ENCODE data around the gene EXOSC5. TPM values are rescaled to one million over a fixed set of nuclear protein-coding genes. Genes with fewer than 3 reads are reported as not detected.
A peak's percentile ranks its signal among the peaks of the same experiment; 100 is the strongest.
"Not testable (repeated sequence)": the region's sequence is repeated elsewhere in the genome, so short reads cannot be mapped to it uniquely, and the experiment has no call there.

Gene EXOSC5
- total RNA-seq, 1 experiment from 2014 or later: 108 TPM

DNA sequence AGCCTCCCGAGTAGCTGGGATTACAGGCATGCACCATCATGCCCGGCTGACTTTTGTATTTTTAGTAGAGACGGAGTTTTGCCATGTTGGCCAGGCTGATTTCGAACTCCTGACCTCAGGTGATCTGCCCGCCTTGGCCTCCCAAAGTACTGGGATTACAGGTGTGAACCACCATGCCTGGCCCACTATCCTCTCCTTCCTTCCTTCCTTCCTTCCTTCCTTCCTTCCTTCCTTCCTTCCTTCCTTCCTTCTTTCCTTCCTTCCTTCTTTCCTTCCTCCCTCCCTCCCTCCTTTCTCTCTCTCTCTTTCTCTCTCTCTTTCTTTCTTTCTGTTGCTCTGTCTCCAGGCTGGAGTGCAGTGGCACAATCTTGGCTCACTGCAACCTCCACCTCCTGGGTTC, 26.0 kb downstream of the EXOSC5 start:
- DNase-seq (ENCODE audit: low spot score): not testable (repeated sequence)

DNA sequence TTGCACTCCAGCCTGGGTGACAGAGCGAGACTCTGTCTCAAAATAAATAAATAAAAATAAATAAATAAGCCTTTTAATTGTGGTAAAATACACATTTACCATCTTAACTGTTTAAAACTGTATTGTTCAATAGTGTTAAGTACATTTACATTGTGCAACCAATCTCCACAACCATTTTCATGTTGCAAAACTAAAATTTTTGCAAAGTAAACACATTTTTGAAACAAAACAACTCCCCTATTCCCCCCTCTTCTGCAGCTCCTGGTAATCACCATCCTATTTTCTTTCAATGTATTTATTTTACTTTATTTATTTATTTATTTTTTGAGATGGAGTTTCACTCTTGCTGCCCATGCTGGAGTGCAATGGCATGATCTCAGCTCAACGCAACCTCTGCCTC, 27.4 kb downstream of the EXOSC5 start:
- DNase-seq (ENCODE audit: low spot score): no peak

DNA sequence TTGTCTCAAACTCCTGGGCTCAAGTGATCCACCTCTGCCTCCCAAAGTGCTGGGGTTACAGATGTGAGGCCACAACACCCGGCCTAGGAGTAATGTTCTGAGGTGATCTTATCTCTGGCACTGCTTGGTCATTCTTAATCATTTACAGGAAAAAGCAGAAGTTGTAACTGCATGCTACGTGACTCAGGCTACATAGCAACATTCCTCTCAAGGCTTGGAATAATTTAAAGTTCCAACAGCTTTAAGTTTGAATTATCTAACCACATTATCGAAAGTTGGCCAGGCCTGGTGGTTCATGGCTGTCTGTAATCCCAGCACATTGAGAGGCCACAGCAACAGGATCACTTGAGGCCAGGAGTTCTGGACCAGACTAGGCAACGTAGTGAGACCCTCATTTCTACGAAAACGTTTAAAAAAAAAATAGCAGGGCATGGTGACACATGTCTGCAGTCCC, 29.3 kb downstream of the EXOSC5 start:
- DNase-seq (ENCODE audit: low spot score): no peak

DNA sequence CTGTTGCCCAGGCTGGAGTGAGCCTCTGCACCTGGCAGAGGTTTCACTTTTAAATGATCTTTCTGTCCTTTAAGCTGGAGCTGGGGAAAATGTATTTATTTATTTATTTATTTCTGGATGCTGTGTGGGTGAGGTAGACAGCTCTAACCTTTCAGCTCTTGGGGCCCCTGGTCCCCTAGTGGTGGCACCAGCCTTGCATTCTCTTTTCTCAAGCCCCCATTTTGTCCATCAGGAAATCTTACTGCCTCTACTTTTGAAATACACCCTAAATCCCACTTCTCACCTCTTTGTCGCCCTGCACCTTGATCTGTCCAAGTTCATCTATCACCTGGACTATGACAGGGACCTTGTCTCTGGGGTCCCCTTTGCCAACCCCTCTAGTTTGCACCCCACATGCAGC, 31.1 kb downstream of the EXOSC5 start:
- DNase-seq (ENCODE audit: low spot score): no peak

DNA sequence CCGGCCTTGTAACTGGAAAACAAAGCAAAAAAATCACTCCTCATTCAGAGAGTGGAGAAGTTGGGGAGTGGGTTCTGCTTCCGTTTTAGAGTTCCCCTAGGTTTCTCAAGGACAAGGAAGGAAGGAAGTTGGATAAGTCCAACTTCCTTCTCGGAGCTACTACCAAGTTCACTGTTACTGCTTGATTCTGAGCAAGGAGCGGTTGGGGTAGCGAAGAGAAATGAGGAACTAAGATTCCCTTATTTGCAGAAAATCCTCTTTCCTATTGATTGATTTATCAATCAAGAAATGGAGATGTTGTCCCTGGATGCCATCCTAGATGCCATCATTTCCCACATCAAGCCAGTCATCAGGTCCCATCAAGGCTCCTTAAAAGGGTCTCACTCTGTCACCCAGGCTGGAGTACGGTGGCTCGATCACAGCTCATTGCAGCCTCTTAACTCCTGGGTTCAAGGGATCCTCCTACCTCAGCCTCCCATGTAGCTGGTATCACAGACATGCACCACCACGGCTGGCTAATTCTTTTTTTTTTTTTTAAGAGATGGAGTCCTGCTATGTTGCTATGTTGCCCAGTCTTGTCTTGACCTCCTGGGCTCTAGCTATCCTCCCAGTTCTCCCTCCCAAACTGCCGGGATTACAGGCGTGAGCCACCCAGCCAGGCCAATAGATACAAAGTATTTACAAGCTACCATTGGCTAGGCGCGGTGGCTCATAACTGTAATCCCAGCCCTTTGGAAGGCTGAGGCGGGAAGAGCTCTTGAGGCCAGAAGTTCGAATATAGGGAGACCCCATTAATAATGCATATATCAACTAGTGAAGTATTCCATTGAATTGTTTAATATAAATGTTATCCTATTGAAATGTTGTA, 32.4 kb downstream of the EXOSC5 start:
- no peak for DNase-seq (ENCODE audit: low spot score)

DNA sequence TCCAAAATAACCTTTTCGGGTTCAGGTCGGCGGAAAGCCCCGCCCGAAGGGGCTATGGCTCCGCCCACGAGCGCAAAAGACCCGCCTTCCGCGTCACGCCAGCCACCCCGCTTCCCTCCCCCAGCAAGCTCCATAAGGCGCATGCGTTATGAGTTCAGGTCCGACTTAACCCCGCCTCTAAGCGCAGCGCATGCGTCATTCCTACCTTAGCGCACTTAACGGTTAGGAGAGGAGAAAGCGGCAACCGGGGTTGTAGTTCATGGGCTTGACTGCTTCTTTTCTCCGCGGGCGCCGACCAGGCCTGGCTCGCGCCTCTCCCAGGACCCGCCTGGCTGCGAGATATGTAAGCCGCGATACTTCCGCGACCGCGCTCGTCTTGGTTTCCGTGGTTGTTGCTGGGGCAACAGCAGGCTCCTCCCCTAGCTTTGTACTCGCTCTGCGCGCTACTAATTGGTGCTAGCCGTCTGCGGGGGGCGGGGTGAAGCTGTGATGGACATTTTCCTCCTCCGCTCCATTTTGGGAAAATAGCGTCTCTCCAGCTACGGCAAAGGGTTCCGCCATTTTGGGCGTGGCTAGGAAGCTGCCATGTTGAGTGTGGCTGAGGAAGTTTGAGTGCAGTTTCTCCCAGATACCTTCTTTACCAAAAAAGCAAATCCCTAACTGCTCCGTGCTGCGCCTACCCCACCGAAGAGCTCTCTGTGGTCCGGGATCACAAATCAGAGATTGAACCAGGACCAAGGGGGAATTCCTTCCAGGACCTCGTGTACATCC, 33.2 kb downstream of the EXOSC5 start, which contains the start of gene B9D2:
Gene B9D2, minus strand, starts transcription at position 397 of the 771 bp plus-strand sequence. CDS start 630 bp downstream, outside the sequence.
- peak; percentile 100 for DNase-seq (ENCODE audit: low spot score)

DNA sequence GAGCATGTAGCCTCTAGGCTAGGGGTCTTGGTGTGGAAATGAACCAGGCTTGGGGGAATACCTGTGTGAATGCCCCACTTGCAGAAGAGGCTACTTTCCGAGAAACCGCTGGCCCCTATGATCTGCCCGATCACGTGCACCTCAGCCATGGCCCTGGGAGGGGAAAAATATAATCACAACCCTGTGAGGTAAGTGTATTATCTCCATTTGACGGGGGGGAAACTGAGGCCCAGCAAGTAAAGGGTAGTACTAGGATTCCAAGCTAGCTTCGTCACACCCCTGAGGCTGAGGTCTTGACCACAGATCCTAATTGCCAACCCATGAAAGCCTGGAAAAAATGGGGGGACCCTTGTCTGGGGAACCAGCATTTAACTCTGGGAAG, 33.8 kb downstream of the EXOSC5 start:
- DNase-seq (ENCODE audit: low spot score): no peak

DNA sequence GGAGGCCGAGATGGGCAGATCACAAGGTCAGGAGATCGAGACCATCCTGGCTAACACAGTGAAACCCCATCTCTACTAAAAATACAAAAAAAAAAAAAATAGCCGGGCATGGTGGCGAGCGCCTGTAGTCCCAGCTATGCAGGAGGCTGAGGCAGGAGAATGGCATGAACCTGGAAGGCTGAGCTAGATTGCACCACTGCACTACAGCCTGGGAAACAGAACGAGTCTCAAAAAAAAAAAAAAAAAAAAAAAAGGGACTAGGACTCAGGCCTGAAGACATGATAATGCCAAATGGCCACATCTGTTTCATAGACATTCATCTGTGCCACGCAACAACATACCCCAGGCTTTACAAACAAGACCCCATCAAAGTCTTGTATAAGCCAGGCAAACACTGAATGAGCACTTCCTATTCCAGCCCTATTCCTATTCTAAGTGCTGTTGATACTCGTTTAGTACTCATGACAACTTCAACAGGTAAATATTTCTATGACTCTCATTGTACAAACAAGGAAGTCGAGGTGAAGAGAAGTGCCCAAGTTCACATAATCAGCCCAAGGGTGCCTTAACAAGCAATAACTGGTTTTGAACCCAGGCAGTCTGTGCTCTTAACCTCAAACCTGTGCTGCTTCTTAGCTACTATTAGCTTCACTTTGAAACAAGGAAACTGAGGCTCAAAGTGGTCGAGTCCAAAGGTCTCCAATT, 34.9 kb downstream of the EXOSC5 start:
- DNase-seq (ENCODE audit: low spot score): peak; percentile 68

DNA sequence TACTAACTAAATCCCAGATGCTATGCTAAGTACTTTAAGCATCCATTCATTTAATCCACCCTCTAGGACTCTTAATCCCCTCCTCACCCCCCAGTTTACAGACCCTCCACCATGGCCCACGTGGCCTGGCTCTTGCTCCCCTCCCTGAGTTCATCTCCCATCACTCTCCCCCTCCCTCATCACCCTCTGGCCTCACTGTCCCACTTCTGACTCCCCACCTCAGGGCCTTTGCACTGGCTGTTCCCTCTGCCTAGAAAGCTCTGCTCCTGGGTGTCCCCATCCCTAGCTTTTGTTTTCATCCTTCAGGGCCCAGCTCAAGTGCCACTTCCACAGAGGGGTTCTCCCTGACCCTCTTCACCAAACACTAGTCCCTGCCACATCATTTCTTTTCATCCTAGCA, 37.4 kb downstream of the EXOSC5 start:
- no peak for DNase-seq (ENCODE audit: low spot score)

DNA sequence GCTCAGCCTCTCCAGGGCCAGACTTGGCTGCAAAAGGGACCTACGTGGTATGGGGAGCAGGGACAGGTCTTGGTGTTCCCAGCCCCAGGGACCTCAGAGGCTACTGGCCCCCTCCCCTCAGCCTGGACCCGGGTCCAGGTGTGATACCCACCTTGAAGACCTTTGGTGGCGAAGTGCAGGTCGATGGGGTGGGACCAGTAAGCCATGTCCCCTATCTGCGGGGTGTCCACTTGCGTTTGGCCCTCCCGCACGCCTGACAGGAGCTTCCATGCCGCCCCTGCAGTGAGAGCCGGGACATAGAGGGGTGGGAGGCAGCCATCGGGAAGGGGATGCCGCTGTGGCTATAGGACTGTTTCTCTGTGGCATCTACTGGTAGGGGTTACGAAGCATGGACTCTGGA, 39.4 kb downstream of the EXOSC5 start:
- DNase-seq (ENCODE audit: low spot score): no peak

DNA sequence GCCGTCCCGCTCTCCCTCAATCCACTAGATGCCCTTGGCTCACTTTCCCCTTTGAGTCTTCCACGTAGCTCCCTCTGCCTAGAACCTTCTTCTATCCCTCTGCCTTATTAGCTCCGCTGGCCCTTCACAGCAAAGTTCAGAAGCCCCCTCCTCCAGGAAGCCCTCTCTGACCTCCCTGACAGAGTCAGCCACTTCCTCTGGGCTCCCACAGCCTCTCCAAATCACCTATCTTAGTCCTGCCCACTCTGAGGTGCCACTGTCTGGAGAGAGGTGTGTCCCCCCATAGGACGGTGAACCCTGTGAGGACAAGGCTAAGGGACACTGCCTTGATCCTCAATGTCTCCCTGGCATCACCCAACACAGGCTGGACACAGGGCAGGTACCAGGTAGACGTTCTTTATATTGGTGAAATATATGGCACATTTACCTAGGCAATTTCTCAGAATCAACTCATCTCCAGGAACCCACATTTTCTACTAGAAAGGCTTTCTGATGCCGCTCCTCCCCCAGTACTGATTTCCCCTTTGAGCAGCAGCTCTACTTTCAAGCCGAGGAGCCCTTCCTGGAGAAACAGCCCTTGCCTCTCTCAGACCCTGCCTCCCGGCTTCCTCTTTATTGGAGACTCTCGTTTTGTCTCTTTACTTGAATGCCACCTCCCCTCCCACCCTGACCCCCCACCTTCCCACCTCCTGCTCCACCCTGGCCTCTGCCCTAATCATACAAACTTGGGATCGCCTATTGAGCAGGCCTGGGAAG, 40.0 kb downstream of the EXOSC5 start:
- no peak for DNase-seq (ENCODE audit: low spot score)

DNA sequence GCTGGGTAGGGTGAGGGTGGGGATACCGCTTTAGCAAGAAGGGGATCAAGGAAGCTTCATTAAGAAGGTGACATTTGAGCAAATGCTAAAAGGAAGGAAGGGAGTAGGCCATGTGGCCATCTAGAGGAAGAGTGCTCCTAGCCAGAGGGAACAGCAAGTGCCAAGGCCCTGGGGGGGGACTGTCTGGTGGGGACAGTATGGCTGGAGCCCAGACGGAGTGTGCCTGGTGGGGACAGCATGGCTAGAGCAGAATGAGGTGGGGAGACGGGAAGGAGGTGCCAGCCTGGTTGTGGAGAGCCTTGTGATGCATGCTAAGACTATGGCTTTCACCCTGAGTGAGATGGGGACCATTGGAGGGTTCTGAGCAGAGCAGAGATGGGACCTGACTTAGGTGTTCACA, 41.4 kb downstream of the EXOSC5 start:
- no peak for DNase-seq (ENCODE audit: low spot score)

DNA sequence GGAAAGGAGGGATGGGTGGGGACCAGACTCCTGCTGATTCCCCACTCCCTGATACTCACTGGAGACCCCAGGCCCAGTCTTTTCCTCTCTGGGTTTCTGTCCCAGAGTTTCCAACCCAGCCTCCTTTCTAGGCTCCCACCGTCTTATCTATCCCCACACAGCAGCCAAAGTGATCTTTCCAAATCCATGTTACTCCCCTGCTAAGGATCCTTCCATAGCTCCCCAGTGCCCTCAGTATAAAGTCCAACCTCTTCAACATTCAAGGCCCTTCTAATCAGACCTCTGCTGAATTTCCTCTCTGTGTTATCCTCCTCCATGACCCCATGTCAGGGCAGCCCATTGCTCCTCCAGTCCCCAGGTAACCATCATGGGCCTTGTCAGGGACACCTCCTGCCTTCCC, 42.1 kb downstream of the EXOSC5 start:
- DNase-seq (ENCODE audit: low spot score): no peak

DNA sequence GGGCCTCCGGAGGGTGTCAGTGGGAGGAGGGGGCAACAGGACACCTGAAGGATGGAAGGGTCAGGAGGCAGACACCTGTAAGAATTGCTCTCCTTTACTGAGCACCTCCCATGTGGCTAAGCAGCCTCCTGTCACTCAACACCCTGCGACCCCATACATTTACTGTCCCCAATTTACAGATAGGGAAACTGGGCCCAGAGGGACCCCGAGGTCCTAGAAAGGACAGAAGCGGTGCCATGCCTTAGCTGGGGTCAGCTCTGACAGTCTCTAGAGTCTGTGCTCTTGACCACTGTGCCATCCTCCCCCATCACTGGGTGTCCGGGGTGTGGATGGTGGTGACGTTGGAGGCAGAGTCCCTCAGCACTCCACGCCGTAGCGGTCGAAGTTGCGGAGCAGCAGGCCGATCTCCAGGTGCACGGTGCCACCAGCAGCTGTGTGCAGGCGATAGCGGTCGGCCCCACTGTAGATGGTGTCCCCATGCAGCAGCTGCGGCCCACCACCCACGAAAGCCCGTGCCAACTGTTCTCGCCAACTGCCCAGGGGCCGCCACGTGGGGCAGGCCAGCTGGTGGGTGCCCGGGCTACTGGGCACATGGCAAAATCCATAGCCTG, 42.7 kb downstream of the EXOSC5 start:
- no peak for DNase-seq (ENCODE audit: low spot score)

DNA sequence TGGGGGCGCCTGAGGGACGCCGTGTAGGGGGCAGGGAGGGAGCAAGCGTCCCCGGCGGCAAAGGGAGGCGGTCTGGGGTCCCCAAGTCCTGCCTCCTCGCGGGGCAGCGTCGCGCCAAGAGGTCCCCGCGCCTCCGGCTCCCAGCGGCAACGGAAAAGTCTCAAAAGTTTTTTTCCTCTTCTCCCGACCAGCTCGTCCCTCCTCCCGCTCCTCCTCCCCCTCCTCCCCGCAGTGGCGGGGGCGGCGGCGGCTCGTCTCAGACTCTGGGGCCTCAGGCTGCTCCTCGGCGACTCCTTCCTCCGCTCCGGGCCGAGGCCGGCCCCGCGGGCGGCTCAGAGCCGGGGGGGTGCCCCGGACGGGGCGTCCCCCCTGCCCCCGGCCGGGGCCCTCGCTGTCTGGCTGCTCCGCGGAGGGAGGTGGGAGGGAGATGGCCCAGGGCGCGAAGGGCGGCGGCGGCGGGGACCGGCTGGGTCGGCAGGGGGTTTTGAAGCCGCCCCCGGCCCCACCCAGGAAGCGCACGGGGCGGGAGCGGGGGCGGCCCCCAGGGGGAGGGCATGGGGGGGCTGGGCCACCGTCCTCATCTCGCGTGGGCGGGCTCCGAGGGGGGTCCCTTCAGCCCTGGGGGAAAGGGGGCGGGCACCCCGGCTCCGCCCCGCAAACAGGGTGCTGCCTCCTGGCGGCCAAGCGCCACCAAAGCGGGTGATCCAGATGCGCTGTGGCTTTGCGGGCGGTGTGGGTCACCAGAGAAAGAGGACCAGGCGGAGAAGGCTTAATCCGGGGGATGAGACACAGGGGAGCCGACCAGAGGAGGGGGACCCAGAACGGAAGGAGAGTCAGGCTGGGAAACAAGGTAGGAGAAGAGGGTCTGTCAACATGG, 43.5 kb downstream of the EXOSC5 start, which contains the start of gene TGFB1:
Gene TGFB1, minus strand, starts transcription at position 457 of the 877 bp plus-strand sequence. CDS start 878 bp downstream, outside the sequence.
- DNase-seq (ENCODE audit: low spot score): peak; percentile 76

DNA sequence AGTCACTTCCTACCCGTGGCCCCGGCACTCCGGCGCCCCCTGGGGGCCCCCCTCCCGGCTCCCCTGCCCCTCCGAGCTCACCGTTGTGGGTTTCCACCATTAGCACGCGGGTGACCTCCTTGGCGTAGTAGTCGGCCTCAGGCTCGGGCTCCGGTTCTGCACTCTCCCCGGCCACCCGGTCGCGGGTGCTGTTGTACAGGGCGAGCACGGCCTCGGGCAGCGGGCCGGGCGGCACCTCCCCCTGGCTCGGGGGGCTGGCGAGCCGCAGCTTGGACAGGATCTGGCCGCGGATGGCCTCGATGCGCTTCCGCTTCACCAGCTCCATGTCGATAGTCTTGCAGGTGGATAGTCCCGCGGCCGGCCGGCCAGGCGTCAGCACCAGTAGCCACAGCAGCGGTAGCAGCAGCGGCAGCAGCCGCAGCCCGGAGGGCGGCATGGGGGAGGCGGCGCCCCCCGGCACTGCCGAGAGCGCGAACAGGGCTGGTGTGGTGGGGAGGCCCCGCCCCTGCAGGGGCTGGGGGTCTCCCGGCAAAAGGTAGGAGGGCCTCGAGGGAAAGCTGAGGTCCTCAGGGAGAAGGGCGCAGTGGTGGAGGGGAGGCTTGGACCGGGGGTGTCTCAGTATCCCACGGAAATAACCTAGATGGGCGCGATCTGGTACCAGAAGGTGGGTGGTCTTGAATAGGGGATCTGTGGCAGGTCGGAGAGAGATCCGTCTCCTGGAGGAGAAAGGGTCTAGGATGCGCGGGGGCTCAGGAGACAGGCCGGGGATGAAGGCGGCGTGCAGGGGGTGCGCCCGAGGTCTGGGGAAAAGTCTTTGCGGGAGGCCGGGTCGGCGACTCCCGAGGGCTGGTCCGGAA, 44.3 kb downstream of the EXOSC5 start:
- peak; percentile 47 for DNase-seq (ENCODE audit: low spot score)

DNA sequence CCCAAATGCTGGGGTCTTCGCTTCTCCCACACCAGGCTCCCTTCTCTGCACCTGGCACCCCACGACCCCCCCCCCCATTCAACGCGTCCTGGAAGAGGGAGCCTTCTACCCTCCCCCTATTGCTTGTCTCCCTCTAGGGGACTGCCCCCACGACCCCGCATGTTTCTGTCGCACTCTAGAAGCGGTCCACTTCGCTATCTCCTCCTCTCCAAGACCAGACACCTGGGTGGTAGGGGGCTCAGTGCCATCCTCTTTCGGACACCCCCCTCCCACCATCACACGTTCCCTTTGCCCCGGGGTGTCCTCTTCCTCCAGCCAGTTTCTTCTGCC, 44.9 kb downstream of the EXOSC5 start:
- DNase-seq (ENCODE audit: low spot score): no peak

DNA sequence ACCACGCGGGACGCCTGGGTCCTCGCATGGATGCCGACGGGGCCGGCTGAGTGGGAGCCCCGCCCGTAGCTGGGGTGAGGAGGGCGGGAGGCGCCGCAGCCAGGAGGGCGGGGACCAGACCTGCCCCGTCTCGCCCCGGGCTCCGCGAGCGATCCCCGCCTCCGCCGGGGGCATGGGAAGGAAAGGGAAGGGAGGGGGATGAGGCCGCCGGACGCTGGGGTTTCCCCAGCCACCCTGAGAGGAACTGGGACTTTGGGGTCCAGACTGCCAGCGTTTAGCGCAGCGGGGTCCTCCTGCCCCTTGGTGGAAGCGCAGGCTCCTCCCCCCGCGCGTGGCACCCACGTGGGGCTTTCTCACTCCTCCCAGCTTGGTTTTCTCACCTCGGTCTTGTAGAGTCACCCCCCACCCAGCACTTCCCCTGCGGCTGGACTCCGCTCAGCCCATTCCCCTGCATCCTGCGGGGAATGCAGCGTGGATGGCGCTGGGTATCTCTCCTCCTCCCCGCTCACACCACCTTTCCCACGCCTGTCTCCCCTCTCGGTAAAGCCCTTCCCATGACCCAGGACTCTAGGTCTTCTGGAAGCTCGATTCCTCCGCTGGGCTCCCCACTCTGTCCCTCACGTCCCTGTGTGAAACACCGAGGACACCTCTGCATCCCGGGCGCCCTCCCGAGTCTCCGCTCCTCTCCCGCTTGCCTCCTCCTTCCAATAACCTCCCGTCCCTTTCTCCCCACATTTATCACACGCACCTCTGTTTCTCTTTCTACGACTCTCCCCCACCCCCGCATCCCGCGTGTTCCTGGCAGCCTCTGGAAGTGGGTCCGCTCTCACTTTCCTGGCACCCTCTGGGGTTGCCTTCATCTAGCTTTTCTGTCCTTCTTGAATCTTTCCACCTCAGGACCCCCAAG, 45.6 kb downstream of the EXOSC5 start:
- DNase-seq (ENCODE audit: low spot score): peak; percentile 50
